ENCODE results near the gene TSEN15.
"Not testable (repeated sequence)": the region's sequence is repeated elsewhere in the genome, so short reads cannot be mapped to it uniquely, and the experiment has no call there.

Gene TSEN15

DNA sequence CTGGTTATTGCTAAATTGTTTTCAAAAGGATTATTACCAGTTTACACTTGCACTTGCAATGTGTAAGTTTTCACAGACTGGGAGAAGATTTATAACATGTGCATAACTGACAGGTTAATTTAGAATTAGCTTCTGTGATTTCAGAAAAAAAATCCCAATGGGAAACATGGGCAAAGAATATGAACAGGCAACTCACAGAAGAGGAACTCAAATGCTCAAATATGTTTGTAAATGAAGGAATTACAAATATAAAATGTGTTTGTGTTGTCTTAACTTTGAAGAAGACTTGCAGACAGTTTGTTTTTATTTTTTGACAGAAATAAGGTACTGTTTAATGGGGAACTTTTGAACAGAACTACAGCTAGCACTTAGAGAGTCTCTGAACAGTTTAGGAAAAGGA is 8.4 kb downstream of the TSEN15 start:
- DNase-seq = no peak

- DNase-seq = no peak
These were observed 8.8 kb downstream of the TSEN15 start for GRCh38 chr1:184060316-184060715.

GRCh38 chr1:184061396-184062003 is 10.0 kb downstream of the TSEN15 start:
- no peak for DNase-seq

DNA sequence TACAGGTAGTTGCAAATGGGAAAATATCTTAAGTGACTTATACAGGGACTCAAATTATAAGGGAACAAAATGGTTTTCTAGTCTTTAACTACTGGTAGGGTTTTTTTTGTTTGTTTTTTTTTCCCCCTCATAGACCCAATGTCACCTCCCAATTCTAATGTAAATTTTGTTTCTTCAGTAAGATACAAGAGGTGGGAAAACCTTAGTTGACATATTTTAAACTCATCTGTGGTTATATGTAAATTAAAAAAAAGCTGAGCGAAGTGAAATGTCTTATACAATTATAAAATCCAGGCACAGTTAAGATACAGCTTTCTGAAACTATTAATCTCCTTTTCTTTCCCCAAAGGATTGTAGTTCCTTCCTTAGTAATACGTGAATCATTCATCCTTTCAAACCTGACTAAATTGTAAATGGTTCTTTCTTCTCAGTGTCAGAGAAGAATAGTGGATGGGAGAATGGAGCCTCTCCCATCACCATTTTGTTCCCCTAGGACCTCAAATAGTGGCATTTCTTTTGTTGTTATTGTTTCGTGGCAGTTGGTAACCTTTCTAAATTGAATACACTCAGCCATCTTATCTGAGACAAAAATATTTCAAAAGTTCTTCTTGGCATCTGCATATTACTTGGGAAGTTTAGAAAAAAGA is 11.2 kb downstream of the TSEN15 start:
- no peak for DNase-seq

DNA sequence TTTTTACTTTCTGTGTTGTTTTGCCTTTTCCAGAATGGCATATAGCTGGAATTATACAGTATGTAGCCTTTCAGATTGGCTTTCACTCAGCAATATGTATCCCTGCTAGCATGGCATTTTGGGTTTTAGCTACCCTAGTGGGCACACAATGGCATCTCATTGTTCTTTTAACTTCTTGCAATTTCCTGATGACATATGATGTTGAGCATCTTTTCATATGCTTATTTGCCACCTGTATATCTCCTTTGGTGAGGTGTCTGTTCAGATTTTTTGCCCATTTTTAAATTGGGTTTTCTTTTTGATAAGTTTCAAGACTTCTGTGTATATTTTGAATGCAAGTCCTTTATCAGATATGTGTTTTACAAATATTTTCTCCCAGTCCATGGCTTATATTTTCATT is 14.0 kb downstream of the TSEN15 start:
- no peak for DNase-seq

DNA sequence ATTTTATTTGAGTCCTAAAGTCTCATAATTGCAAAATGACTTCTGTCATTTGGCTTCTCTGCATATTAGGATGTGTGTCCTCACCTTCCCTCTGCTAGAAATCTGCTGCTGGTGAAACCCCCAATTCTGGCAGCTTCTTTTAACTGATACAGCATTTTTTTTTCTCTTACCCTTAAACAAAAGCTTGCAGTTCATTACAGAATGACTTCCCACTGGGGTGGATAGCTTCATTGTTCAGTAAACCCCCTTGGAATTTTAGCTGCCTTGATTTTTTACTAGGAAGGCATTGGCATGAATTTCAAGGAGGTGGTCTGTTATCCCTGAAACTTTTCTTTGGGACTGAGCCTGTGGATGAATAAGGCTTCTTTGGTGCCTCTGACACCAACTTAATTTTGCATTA is 16.8 kb downstream of the TSEN15 start:
- no peak for DNase-seq

- DNase-seq = no peak
These were observed 18.1 kb downstream of the TSEN15 start for GRCh38 chr1:184069675-184070074.

GRCh38 chr1:184072376-184072775 is 20.8 kb downstream of the TSEN15 start:
- DNase-seq = no peak

GRCh38 chr1:184074383-184074782 is 22.9 kb downstream of the TSEN15 start:
- DNase-seq = no peak

- DNase-seq = no peak
These were observed 23.8 kb downstream of the TSEN15 start for GRCh38 chr1:184075055-184076029.

- DNase-seq = no peak
These were observed 27.2 kb downstream of the TSEN15 start for GRCh38 chr1:184078564-184079249.

DNA sequence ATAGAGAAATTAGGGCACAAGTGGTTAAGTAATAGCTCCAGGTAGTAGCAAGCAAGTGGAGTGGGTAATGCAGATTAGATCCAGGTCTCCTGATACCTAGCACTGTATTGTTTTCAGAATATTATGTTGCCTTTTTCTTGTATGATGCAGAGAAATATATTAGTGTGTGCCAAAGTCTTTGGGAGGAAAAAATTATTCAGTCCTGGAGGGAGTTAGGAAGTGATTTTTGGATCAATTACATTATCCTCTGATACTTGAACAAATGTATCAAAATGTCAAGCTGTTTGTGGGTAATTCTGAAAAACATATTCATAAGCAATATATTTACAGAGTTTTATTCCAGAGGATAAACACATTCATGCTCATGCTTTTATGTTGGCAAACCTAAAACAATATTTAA is 28.8 kb downstream of the TSEN15 start:
- DNase-seq = no peak

DNA sequence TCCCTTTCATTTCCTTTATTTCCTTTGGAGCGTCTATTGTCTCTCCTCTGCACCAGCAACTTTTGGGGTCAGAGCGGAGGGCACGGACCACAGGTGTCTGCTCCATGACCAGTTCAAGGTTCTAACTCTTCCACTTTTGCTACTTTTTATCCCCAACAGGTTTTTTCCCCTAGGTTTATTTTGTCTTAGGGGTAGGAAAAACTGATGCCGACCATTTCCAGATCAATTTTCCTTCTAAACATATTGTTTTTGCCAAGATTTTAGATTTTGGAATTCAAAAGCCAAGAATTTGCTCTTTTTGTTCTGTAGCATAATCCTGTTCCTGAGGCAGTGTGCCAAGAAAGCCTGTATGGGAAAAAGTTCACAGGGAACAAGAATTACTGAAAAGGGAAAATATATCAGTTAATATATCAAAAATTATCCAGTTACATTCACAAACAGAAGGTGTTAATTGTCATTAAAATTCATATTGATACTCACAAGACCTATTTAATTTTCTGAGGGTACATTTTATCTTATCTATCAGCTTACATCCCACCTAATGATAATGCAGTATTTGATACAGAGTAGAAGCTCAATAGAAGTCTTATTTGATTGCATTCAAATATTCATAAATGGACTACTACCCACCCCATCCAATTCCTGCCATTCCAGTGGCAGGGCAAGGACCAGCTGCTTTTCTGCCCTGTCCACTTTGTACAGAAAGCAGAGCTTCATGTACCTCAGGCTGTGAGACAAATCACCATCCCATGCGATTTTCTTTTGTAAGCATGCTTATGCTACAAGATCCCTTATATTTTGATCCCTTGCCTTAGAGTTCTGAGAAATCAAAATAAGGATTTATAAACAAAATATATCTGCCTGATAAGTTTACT is 31.2 kb downstream of the TSEN15 start:
- no peak for DNase-seq

- DNase-seq = no peak
These were observed 34.1 kb downstream of the TSEN15 start for GRCh38 chr1:184085667-184086066.

- DNase-seq = no peak
These were observed 36.5 kb downstream of the TSEN15 start for GRCh38 chr1:184088037-184088436.

DNA sequence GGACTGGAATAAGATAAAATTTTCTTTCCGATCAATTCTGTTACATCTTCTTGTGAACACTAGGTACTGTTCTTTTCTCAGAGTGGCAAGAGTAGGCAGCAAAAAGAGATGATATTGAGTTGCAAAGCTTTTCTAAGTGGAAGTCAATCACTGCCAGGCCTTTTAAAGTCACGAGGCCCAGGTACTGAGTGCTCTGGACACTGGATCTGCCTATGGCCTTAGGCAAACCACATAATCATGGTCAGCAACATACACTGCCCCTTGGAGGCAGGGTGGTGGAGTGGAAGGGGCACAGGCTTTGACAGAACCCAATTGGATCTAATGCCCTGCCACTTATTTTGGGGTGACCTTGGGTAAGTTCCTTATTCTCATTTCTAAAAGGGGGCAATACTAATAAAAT is 41.5 kb downstream of the TSEN15 start:
- DNase-seq = no peak

- DNase-seq = no peak
These were observed 44.5 kb downstream of the TSEN15 start for GRCh38 chr1:184096005-184096404.

DNA sequence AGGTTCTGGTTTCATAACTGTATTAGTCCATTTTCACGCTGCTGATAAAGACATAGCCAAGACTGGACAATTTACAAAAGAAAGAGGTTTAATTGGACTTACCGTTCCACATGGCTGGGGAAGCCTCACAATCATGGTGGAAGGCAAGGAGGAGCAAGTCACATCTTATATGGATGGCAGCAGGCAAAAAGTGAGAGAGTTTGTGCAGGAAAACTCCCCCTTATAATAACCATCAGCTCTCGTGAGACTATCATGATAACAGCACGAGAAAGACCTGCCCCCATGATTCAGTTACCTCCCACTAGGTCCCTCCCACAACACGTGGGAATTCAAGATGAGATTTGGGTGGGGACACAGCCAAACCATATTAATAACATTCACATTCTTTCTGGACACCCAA is 45.0 kb downstream of the TSEN15 start:
- DNase-seq = not testable (repeated sequence)

DNA sequence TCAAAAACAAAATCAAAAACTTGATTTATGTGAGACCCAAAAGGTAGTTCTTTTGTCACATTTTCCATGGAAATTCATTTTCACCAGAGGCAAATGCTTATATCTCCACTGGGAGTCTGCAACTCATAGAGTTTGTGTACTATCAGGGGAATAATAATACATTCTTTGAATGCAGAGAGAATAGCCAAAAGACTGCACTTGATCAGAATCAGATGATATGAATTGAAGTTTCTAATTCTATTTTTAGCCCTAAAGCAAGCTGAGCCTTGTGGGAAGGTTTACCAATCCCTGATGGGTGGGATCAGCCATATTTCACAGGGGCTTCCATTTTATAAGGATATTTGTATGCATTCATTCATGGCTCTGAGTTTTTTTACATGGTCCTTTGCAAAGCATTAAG is 49.6 kb downstream of the TSEN15 start:
- DNase-seq = no peak

- no peak for DNase-seq
These were observed 50.0 kb downstream of the TSEN15 start for GRCh38 chr1:184101571-184101970.

DNA sequence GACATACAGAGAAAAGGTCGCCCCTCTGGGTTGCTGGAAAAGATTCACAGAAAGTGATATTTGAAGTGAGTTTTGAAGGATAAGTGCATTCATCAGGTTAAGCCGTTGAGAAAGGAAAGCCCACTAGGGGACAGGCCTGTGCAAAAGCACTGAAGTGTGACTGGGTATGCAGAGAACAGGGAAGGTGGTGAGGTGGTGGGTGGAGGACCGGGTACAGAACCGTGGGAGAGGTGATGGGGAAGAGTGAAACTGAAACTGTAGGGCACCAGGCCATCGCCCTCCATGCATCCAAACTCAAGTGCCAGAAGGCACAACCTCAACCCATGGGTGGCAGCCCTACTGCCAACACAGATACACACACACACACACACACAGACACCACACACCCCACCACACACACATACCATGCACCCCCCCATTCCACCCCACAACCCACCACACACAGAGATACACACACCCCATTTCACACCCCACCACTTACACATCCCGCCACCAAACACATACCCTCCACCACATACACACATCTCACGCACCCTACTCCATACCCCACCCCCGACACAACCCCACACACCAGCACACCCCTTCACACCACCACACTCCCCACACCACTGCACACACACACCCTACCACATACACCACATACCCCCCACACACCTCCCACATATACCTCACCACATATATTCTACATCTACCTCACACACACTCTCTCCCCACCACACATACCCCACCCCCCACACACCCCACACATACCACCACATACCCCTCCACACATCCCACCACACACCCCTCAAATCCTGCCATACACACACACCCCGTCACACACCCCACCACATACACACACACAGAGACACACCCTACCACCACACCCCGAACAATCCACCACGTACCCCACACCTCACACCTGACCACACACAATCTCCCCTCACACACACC is 59.0 kb downstream of the TSEN15 start:
- DNase-seq = no peak

Data from T1000 (cell line).